ENCODE results near the gene RPL21.

GRCh38 chr13:27211771-27212364 is 39.5 kb upstream of the RPL21 start:
- TF ChIP-seq CTCF (conservative IDR thresholded peaks at IDR 0.05 in 1 of 2, IDR thresholded peaks at IDR 0.05 in 1 of 2; ENCODE audit: low read depth in 1 of 2, low read length in 2 of 2): no peak
- TF ChIP-seq EZH2 (IDR thresholded peaks at IDR 0.05; ENCODE audit: low read length, missing control alignments): no peak

Measured in fibroblast of lung (primary cell).